Uterus (tissue), 4 donors: ENCODE data around the gene SCCPDH. TPM values are rescaled to one million over a fixed set of nuclear protein-coding genes. Genes with fewer than 3 reads are reported as not detected.
A peak's percentile ranks its signal among the peaks of the same experiment; 100 is the strongest.

ENCODE experiments used
- DNase-seq, 2 donors: peaks; one replicate each; pipeline ENCODE4 v3.0.0-alpha.2; 2019 to 2020
- H3K27ac ChIP-seq, 2 donors: fragments of 200-600 bp; sonication (generic); 1 replicate in 1 of 2; 2 replicates in 1 of 2; pipeline ENCODE4 v1.5.1; 2016 to 2018
- H3K27me3 ChIP-seq, 2 donors: fragments of 200-600 bp; sonication (generic); one replicate each; pipeline ENCODE4 v1.5.1; 2018 to 2019; ENCODE audit warnings: control low read depth in 1 of 2
- H3K36me3 ChIP-seq, 2 donors: fragments of 200-600 bp; sonication (generic); one replicate each; pipeline ENCODE4 v1.5.1; 2019; ENCODE audit warnings: control low read depth in 1 of 2
- H3K4me1 ChIP-seq, 2 donors: fragments of 200-600 bp; sonication (generic); one replicate each; pipeline ENCODE4 v1.5.1; 2018 to 2019; ENCODE audit warnings: control low read depth in 1 of 2
- H3K4me3 ChIP-seq, 2 donors: fragments of 200-600 bp; sonication (generic); 1 replicate in 1 of 2; 2 replicates in 1 of 2; pipeline ENCODE4 v1.5.1; 2018 to 2019; ENCODE audit warnings: mild to moderate bottlenecking in 1 of 2
- H3K9me3 ChIP-seq, 2 donors: fragments of 200-600 bp; sonication (generic); one replicate each; pipeline ENCODE4 v1.5.1; 2019; ENCODE audit warnings: control low read depth in 1 of 2
- POLR2A ChIP-seq, 2 donors: fragments of 450-650 bp; IDR thresholded peaks; one replicate each; pipeline ENCODE4 v1.6.1; 2016; ENCODE audit warnings: antibody characterized with exemption in 2 of 2, mild to moderate bottlenecking in 1 of 2, moderate library complexity in 1 of 2
- intact Hi-C: fragments of 100-400 bp; cut with DNase I; formaldehyde crosslinking; loops from one replicate; pipeline ENCODE4 v1.15.1; 2023; ENCODE audit warnings: low total_unique reads
- total RNA-seq, 4 donors: library from RNA; depleted of rRNA in 3 of 4; stranded (reverse); fragments of >200 nt in 3 of 4; gene quantifications; one replicate each; pipeline versions ENCODE4 v1.1.0 to v1.2.4, GENCODE V29; 2014 to 2023
- TF ChIP-seq, protein P1 (sequence below), 4 experiments: fragments of 200-600 bp in 2 of 4; fragments of 450-650 bp in 2 of 4; sonication (generic) in 2 of 4; IDR thresholded peaks; one replicate each; pipeline ENCODE4 v1.5.1; 2016 to 2019; ENCODE audit warnings: antibody characterized with exemption in 4 of 4, mild to moderate bottlenecking in 2 of 4, moderate library complexity in 1 of 4
- donor health status: DM: yes; HTN: yes; CAD: no.

SCCPDH gene
- total RNA-seq, 4 donors from 2014 or later = 12.9 to 53.4 (median 22.1) TPM

DNA sequence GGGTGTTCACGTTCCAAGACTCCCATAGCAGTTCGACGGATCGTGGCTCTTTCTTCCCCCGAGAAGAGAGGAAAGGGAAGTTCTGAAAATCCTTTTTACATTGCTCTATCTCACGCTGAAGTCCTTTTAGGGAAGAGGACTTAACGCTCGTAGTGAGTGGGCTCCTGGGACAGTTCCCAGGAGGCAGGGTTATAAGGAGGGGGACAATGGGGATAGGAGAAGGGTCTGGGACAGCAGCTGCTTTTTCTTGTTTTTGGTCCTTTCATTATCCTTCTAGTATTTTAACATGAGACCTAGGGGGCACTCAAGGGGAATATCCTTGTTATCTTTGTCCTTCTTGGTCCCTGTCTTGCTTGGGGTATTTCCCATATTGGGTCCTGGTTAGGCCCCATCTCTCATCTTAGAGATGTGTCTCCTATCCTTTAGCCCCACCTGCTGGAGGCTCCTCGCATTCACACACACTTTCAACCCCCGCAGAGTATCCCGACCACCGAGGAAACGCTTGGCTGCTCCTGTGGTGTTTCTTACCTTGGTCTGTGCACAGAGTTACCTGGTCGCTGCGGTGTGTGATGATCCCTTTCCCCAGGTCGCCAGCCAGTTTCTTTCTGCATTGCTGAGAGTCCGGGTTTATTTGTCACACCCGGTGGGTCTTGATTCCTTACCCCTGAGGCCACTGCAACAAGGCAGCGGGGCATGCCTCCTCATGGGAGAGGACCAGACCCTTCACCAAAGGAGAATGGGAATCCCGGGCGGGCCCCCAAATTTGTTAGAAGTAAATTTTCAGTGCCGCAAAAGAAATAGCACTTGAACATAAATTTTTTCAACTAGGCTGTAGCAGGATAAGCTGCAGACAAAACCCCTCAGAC, 29.7 kb downstream of the SCCPDH start:
- no peak overlapping the region for H3K4me3 ChIP-seq
- H3K36me3 ChIP-seq = no peaks in the 10 kb centered on the region
- no peaks in the 10 kb centered on the region for H3K4me1 ChIP-seq
- DNase-seq = peak; percentile 43 to 48
- TF ChIP-seq, protein P1, sequence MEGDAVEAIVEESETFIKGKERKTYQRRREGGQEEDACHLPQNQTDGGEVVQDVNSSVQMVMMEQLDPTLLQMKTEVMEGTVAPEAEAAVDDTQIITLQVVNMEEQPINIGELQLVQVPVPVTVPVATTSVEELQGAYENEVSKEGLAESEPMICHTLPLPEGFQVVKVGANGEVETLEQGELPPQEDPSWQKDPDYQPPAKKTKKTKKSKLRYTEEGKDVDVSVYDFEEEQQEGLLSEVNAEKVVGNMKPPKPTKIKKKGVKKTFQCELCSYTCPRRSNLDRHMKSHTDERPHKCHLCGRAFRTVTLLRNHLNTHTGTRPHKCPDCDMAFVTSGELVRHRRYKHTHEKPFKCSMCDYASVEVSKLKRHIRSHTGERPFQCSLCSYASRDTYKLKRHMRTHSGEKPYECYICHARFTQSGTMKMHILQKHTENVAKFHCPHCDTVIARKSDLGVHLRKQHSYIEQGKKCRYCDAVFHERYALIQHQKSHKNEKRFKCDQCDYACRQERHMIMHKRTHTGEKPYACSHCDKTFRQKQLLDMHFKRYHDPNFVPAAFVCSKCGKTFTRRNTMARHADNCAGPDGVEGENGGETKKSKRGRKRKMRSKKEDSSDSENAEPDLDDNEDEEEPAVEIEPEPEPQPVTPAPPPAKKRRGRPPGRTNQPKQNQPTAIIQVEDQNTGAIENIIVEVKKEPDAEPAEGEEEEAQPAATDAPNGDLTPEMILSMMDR (IDR thresholded peaks at IDR 0.05) = peak; percentile 44 to 59 (median 55)
- no peak for TF ChIP-seq POLR2A (IDR thresholded peaks at IDR 0.05)
- intact Hi-C loops = no loop called here
- no peaks in the 10 kb centered on the region for H3K9me3 ChIP-seq
- no peaks in the 10 kb centered on the region for H3K27me3 ChIP-seq
- H3K27ac ChIP-seq = no peak overlapping the region

DNA sequence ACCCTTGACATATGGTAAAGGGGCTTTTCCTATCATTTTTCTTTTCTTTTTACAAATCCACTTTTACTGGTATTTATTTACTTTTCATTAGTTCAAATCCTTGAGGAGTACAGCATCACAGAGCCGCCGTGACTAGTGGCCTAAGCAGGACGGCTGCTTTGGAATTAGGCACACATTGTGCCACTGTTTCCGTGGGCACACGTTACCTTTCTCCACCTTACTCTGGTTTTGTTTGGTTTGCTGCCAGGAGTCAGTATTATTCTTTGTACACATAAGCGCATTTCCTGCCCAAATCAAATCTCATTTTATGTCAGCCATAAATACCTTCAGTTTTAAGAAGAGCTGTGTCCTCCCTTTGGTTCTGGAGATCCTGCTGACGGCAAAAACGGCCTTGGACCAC, 31.2 kb downstream of the SCCPDH start:
- intact Hi-C loops = no loop called here
- Histone ChIP-seq H3K4me3 (no peak overlapping the region), H3K9me3 (no peaks in the 10 kb centered on the region), H3K36me3 (no peaks in the 10 kb centered on the region), H3K27ac (no peak overlapping the region), H3K27me3 (no peaks in the 10 kb centered on the region), H3K4me1 (no peaks in the 10 kb centered on the region)
- TF ChIP-seq, protein P1 (IDR thresholded peaks at IDR 0.05) = no peak
- TF ChIP-seq POLR2A (IDR thresholded peaks at IDR 0.05) = no peak
- DNase-seq = no peak

DNA sequence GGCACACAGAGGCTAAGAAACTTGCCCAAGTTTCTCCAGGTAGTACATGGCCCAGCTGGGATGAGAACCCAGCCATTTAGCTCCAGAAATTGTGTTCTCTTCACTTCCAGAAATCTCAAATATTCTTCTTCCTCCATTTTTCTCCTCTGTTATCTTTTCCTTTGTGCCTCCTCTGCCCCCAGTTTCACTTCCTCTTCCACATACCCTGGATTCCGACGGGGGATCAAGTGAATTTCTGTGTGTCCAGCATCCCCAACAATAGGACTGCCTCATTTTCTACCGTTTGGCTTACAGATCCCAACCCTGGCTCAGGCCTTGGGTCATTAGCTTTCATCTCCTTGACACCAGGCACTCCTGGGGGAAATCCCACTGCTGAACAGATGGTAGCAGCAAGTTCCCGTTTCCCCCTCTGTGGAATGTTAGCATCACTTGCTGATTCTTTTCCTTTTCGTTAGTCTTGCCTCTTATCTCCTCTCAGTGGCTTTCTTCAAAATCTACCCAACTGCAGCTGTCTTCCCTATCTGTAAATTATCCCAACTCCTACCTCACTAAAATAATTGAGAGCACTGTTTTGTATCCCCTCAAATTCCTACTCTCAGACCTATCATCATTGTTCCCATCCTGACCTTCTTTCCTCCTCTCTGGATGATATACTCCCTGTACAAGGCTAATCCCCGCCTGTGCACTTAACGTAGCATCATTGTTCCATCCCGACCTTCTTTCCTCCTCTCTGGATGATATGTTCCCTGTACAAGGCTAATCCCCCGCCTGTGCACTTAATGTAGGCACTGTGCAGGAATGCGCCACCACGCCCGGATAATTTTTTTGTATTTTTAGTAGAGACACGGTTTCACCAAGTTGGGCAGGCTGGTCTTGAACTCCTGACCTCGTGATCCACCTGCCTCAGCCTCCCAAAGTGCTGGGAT, 36.5 kb downstream of the SCCPDH start:
- H3K4me3 ChIP-seq = no peak overlapping the region
- no peaks in the 10 kb centered on the region for H3K4me1 ChIP-seq
- no peak for DNase-seq
- TF ChIP-seq, protein P1 (IDR thresholded peaks at IDR 0.05) = no peak
- no peak for TF ChIP-seq POLR2A (IDR thresholded peaks at IDR 0.05)
- H3K27me3 ChIP-seq = no peaks in the 10 kb centered on the region
- H3K27ac ChIP-seq = no peak overlapping the region
- H3K9me3 ChIP-seq = no peaks in the 10 kb centered on the region
- intact Hi-C loops = no loop called here
- no peaks in the 10 kb centered on the region for H3K36me3 ChIP-seq

DNA sequence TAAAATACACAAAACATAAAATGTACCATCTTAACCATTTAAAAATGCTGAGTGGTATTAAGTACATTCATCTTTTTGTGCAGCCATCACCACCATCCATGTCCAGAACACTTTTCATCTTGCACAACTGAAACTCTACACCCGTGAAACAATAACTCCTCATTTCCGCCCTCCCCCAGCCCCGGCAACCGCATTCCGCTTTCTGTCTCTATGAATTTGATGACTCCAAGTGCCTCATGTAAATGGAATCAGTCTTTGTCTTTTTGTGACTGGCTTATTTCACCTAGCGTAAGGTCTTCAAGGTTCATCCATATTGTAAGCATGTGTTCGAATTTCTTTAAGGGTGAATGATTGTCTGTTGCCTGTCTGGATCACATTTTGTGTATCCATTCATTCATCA, 37.2 kb downstream of the SCCPDH start:
- Histone ChIP-seq H3K4me1 (no peaks in the 10 kb centered on the region), H3K4me3 (no peak overlapping the region), H3K9me3 (no peaks in the 10 kb centered on the region), H3K27ac (no peak overlapping the region), H3K27me3 (no peaks in the 10 kb centered on the region), H3K36me3 (no peaks in the 10 kb centered on the region)
- intact Hi-C loops = no loop called here
- TF ChIP-seq, protein P1 (IDR thresholded peaks at IDR 0.05) = no peak
- no peak for TF ChIP-seq POLR2A (IDR thresholded peaks at IDR 0.05)
- DNase-seq = no peak

DNA sequence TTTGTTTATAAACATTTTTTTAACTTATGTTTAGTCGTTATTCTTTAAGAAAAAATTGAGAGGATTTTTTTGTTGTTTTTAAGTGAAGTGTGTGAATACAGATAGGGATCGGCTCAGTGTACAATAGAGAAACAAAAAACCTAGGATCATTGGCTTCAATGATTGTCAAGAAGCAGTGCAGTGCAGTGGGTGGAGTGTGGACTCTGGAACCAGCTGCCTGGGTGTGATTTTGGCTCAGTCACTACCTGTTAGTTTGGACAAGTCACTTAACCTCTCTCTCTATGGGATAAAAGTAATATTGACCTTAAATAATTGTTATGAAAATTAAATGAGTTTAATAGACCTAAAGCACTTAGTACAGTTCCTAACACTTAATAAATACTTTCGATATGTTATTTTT, 41.3 kb downstream of the SCCPDH start:
- intact Hi-C loops = no loop called here
- DNase-seq = no peak
- H3K36me3 ChIP-seq = no peaks in the 10 kb centered on the region
- H3K9me3 ChIP-seq = no peaks in the 10 kb centered on the region
- H3K27ac ChIP-seq = no peak overlapping the region
- H3K4me1 ChIP-seq = no peaks in the 10 kb centered on the region
- H3K27me3 ChIP-seq = no peaks in the 10 kb centered on the region
- TF ChIP-seq POLR2A (IDR thresholded peaks at IDR 0.05) = no peak
- TF ChIP-seq, protein P1 (IDR thresholded peaks at IDR 0.05) = no peak
- no peak overlapping the region for H3K4me3 ChIP-seq
